ENCODE data around the gene SPOCK1. TPM values are rescaled to one million over a fixed set of nuclear protein-coding genes. Genes with fewer than 3 reads are reported as not detected.
"Not testable (repeated sequence)": the region's sequence is repeated elsewhere in the genome, so short reads cannot be mapped to it uniquely, and the experiment has no call there.

The SPOCK1 gene
- total RNA-seq, 1 donor, result 0.42 TPM

GRCh38 chr5:137264041-137264440, 235.1 kb downstream of the SPOCK1 start:
- H3K9me3 ChIP-seq (ENCODE audit: low read depth, low read length), result no peaks in the 10 kb centered on the region
- no peaks in the 10 kb centered on the region for H3K4me1 ChIP-seq (ENCODE audit: insufficient read depth, low read length)
- no peak overlapping the region for H3K4me3 ChIP-seq (ENCODE audit: low read length)
- no peaks in the 10 kb centered on the region for H3K27me3 ChIP-seq (ENCODE audit: insufficient read depth, low read length)

DNA sequence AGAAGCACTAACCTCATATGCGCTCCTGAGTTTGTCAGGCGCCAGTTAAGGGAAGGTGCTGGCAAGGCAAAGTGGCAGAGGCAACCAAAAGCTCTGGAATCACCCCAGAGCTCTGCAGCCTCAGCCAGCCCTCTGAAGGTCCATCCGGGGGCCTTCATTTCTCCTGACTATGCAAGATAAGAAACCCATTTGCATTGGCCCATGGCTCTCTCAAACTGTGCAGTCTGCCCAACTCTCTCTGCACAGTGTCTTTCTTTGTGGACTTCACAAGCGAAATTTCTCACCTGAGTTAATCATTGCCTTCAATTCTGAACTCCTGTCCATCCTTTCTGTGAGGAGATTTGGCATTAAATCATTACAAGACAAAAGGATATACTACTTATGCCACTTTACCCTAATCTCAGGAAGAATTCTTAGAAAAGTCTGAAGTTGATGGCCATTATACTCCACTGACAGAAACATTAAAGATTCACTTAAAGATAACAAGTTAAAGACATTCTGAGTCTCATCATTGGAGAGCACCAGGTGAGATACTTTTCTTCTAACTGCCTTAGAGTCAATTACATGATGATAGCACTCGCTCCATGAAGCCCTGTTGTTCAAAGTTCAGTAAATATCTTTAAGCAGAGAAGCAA, 235.6 kb downstream of the SPOCK1 start:
- Histone ChIP-seq H3K4me1 (ENCODE audit: insufficient read depth, low read length) (no peaks in the 10 kb centered on the region), H3K9me3 (ENCODE audit: low read depth, low read length) (no peaks in the 10 kb centered on the region), H3K4me3 (ENCODE audit: low read length) (no peak overlapping the region), H3K27me3 (ENCODE audit: insufficient read depth, low read length) (no peaks in the 10 kb centered on the region)

DNA sequence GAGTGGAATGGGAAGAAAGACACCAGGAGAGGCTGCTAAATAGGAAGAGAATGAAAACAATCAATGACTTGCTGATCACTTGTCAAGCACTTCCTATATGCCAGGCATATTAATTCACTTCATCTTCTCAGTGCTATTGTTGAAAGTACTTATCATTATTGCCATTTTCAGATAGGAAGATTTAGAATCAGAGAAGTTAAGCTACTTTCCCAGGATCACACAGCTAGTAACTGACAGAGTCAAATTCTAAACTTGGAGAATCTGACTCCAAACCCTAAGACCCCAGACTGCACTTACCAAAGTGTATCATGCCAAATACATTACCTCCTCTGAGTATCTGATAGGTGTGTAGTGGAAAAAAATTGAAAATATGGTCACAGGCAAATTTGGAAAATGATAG, 236.3 kb downstream of the SPOCK1 start:
- Histone ChIP-seq H3K27me3 (ENCODE audit: insufficient read depth, low read length) (no peaks in the 10 kb centered on the region), H3K9me3 (ENCODE audit: low read depth, low read length) (no peaks in the 10 kb centered on the region), H3K4me3 (ENCODE audit: low read length) (no peak overlapping the region), H3K4me1 (ENCODE audit: insufficient read depth, low read length) (no peaks in the 10 kb centered on the region)

DNA sequence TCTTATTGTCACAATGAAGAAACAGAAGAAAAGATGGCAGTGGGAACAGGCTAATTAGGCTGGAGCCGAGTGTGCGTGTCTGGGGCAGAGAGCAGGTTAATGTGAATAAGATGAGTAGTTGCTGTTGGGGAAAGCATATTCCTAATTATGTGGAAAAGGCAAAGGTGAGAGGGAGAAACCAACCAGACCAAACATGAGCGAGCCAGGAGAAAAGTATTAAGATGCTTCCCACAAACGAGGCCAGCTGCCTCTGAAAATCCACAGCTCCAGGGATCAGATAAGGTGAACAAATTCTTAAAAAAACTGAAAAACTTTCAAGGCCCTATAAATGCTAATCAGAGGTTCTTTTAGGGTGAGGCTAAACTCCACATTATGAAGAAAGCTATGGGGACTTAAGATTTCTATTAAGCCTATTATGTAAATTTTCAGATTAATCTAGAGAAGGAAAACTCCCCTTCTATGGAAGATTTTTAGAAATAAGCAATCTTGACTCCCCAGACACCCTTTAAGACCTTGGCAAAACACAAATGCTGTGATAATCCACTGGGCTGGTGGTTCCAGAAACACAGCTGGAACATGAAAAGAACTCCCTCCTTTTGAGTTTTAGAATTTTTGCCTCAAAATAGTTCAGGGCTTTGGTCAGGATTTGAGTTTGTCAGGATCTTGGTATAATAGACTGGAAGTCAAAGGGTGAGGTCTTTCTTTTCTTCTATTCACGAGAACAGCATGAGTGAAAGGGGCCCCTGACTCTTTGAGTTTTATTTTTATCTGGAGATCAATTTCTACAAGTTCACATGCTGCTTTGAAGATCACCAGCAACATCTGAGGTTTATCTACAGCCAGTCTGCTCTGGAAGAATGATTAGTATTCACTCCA, 238.1 kb downstream of the SPOCK1 start:
- Histone ChIP-seq H3K27me3 (ENCODE audit: insufficient read depth, low read length) (no peaks in the 10 kb centered on the region), H3K4me3 (ENCODE audit: low read length) (no peak overlapping the region), H3K4me1 (ENCODE audit: insufficient read depth, low read length) (no peaks in the 10 kb centered on the region), H3K9me3 (ENCODE audit: low read depth, low read length) (no peaks in the 10 kb centered on the region)

- not testable (repeated sequence) for H3K4me3 ChIP-seq (ENCODE audit: low read length); H3K9me3 ChIP-seq (ENCODE audit: low read depth, low read length); H3K4me1 ChIP-seq (ENCODE audit: insufficient read depth, low read length); H3K27me3 ChIP-seq (ENCODE audit: insufficient read depth, low read length)
Measured at GRCh38 chr5:137259115-137259514, 240.0 kb downstream of the SPOCK1 start.

GRCh38 chr5:137254119-137255090, 244.7 kb downstream of the SPOCK1 start:
- H3K4me1 ChIP-seq (ENCODE audit: insufficient read depth, low read length), result no peaks in the 10 kb centered on the region
- H3K9me3 ChIP-seq (ENCODE audit: low read depth, low read length), result no peaks in the 10 kb centered on the region
- no peak overlapping the region for H3K4me3 ChIP-seq (ENCODE audit: low read length)
- H3K27me3 ChIP-seq (ENCODE audit: insufficient read depth, low read length), result no peaks in the 10 kb centered on the region

DNA sequence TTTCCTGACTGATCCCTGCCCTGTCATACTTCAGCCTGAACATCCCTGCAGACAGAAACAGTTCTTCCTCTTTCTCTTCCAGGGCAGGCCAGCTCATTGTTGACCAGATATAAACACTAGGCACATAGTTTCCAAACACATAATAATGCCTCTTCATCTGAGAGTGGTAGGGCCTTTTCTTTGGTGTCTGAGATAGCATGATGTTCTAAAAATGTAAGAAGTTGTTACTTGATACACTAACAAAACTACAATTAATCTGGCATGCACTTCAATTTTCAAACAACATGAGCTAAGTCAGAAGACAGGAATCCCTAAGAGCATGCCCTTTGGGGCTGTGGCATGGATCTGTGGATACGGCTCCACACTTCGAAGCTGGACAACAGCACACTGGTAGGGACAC, 246.6 kb downstream of the SPOCK1 start:
- no peaks in the 10 kb centered on the region for H3K27me3 ChIP-seq (ENCODE audit: insufficient read depth, low read length)
- no peaks in the 10 kb centered on the region for H3K4me1 ChIP-seq (ENCODE audit: insufficient read depth, low read length)
- H3K9me3 ChIP-seq (ENCODE audit: low read depth, low read length), result no peaks in the 10 kb centered on the region
- H3K4me3 ChIP-seq (ENCODE audit: low read length), result no peak overlapping the region

DNA sequence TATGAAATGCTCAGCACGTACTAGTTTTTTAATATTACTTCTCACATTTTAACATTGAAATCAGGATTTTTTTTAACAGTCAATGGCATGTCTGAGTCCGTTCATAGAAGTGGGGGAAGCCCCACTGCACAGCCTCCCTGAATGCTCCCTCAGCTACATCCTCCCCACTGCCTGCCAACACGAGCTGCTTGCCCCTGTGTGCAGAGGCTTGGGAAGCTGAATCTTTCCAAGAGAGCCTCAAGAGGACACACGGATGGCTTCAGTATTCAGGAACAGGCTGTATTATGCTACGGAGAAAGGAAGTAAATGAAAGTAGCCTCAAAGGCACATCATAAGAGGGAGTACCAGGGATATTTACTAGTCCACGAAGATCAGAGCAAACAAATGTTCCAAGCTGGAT, 248.7 kb downstream of the SPOCK1 start:
- no peak overlapping the region for H3K4me3 ChIP-seq (ENCODE audit: low read length)
- no peaks in the 10 kb centered on the region for H3K4me1 ChIP-seq (ENCODE audit: insufficient read depth, low read length)
- no peaks in the 10 kb centered on the region for H3K27me3 ChIP-seq (ENCODE audit: insufficient read depth, low read length)
- H3K9me3 ChIP-seq (ENCODE audit: low read depth, low read length), result no peaks in the 10 kb centered on the region

GRCh38 chr5:137248527-137248926, 250.6 kb downstream of the SPOCK1 start:
- H3K27me3 ChIP-seq (ENCODE audit: insufficient read depth, low read length), result peaks cover under 1% of the 10 kb centered on the region
- no peaks in the 10 kb centered on the region for H3K4me1 ChIP-seq (ENCODE audit: insufficient read depth, low read length)
- no peaks in the 10 kb centered on the region for H3K9me3 ChIP-seq (ENCODE audit: low read depth, low read length)
- H3K4me3 ChIP-seq (ENCODE audit: low read length), result no peak overlapping the region

GRCh38 chr5:137245438-137245837, 253.7 kb downstream of the SPOCK1 start:
- H3K9me3 ChIP-seq (ENCODE audit: low read depth, low read length), result no peaks in the 10 kb centered on the region
- no peak overlapping the region for H3K4me3 ChIP-seq (ENCODE audit: low read length)
- H3K4me1 ChIP-seq (ENCODE audit: insufficient read depth, low read length), result no peaks in the 10 kb centered on the region
- H3K27me3 ChIP-seq (ENCODE audit: insufficient read depth, low read length), result peaks cover 3% of the 10 kb centered on the region

GRCh38 chr5:137240285-137240684, 258.8 kb downstream of the SPOCK1 start:
- H3K9me3 ChIP-seq (ENCODE audit: low read depth, low read length), result no peaks in the 10 kb centered on the region
- no peak overlapping the region for H3K4me3 ChIP-seq (ENCODE audit: low read length)
- H3K4me1 ChIP-seq (ENCODE audit: insufficient read depth, low read length), result no peaks in the 10 kb centered on the region
- H3K27me3 ChIP-seq (ENCODE audit: insufficient read depth, low read length), result peaks cover 3% of the 10 kb centered on the region

DNA sequence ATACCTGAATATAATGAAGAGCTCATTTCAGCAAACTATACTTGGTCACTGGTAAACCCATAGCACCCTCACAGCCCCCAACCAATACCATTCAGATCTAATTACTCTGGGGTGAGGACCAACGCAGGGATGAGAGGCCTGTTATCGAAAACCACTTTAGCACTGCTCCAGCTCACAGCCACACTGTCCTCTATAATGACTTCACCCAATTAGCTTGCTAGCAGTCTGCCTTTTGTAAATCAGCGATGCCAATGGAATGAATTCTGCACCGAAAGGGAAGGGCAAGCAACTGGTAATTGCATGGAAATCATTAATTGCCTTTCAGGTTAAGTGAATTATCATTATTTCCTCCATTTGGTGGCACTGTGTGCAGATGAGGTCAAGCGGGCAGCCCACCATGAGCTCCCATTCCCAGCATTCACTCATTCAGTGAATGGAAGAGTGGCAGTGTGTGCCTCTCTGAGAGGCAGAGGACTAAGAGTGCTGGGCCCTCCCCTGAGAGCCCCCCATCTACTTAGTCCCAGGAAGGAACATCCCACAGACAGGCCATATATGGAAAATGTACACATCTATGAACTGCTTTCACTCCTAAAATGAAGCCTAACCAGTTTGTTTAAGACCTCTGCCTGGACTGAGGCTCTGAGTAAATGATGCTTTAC, 262.1 kb downstream of the SPOCK1 start:
- Histone ChIP-seq H3K4me1 (ENCODE audit: insufficient read depth, low read length) (no peaks in the 10 kb centered on the region), H3K9me3 (ENCODE audit: low read depth, low read length) (no peaks in the 10 kb centered on the region), H3K27me3 (ENCODE audit: insufficient read depth, low read length) (no peaks in the 10 kb centered on the region), H3K4me3 (ENCODE audit: low read length) (no peak overlapping the region)

DNA sequence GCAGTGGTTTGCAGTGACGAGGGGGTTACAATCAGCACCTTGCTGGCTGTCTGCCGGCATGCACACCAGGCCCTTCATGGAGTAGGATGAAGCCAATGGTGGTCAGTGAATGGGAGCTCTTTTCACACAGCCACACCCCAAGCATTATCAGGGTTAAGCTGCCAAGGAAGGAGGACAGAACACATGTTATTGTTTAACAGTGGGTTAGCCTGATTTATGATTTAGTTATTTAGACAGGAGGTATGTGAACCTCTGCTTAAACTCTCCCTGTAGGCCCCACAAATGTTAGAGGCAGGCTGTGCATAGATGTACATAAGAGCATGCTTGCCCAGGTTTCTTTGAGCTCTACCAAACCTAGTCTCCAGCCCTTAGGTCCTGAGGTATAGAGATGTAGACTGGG, 262.9 kb downstream of the SPOCK1 start:
- H3K9me3 ChIP-seq (ENCODE audit: low read depth, low read length), result no peaks in the 10 kb centered on the region
- H3K27me3 ChIP-seq (ENCODE audit: insufficient read depth, low read length), result no peaks in the 10 kb centered on the region
- no peaks in the 10 kb centered on the region for H3K4me1 ChIP-seq (ENCODE audit: insufficient read depth, low read length)
- H3K4me3 ChIP-seq (ENCODE audit: low read length), result no peak overlapping the region

DNA sequence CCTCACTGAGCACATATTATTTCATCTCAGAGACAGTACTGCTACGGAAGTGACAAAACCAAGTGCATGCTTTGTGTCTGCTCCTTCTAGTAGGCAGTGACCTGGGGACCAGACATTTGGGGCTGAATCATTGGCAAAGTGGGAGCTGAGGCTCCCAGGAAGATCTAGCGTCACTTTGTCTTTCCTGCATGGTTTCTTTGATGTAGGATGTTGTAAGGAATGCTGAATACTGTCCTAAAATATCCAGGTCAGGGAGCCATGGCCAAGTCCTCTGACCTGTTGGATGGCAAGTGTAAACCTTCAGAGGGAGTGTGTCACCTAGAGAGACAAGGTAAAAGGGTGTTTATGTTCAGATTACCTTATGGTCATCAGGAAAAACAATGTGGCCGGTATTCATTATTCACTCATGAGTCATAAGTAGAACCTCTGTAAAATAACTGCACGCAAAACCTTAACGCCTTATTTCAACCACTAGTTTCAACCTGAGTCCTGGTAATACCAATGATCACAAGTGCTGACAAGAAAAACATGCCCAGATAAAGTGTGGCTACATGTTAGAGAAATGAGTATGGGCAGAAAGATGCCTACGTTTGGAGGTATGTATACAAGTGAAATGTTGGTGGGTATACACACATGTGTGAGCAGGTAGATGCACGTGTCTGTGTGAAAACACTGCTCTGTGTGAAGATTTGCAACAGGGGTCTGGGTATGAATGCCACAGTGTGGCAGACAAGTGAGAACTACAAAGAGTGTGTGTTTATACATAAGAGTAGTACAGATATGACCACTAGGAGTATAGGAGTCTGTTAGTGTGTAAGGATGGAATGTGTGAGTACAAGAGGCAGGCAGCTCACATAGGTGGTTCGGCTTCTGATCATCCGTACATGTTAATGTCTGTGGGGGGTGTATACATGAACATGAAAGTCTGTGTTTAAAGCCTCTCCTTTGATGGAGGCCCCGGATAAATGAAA, 263.9 kb downstream of the SPOCK1 start:
- Histone ChIP-seq H3K4me1 (ENCODE audit: insufficient read depth, low read length) (no peaks in the 10 kb centered on the region), H3K27me3 (ENCODE audit: insufficient read depth, low read length) (no peaks in the 10 kb centered on the region), H3K4me3 (ENCODE audit: low read length) (no peak overlapping the region), H3K9me3 (ENCODE audit: low read depth, low read length) (no peaks in the 10 kb centered on the region)
